H1 (cell line): Measurements from ENCODE around the gene SECISBP2. TPM values are rescaled to one million over a fixed set of nuclear protein-coding genes. Genes with fewer than 3 reads are reported as not detected.

ENCODE experiments used
- CBX8 ChIP-seq: fragments of 300-800, 300-1000 bp; sonication (generic); IDR thresholded peaks from 2 replicates; pipeline ENCODE4 v1.7.1; 2016; ENCODE audit warnings: low read depth, low read length, borderline replicate concordance
- JUN ChIP-seq: IDR thresholded peaks from 2 replicates; pipeline ENCODE4 v1.6.1; 2011; ENCODE audit warnings: low read depth, mild to moderate bottlenecking, improper control_type of control experiment, low read length
- RXRA ChIP-seq: IDR thresholded peaks from 2 replicates; pipeline ENCODE4 v1.6.1; 2011; ENCODE audit warnings: low read depth, mild to moderate bottlenecking, low read length, moderate library complexity; ENCODE audit not compliant: insufficient read depth
- SIN3A ChIP-seq, 2 experiments: IDR thresholded peaks in 1 of 2; conservative IDR thresholded peaks in 1 of 2; 2 replicates each; pipeline ENCODE4 v1.6.1; 2011 to 2012; ENCODE audit warnings: low read length in 2 of 2, improper control_type of control experiment in 1 of 2, low read depth in 1 of 2, mild to moderate bottlenecking in 1 of 2
- TBP ChIP-seq: IDR thresholded peaks from 2 replicates; pipeline ENCODE4 v1.6.1; 2011; ENCODE audit warnings: low read depth, low read length, improper control_type of control experiment
- polyA plus RNA-seq, 7 experiments: library from polyadenylated mRNA; depleted of rRNA in 3 of 7; stranded (reverse) in 5 of 7; unstranded in 2 of 7; fragments of >200 nt in 5 of 7; fragments of 200-250 nt in 2 of 7; gene quantifications; 1 replicate in 5 of 7; 2 replicates in 1 of 7; 4 replicates in 1 of 7; pipeline versions ENCODE4 v1.2.1 to v1.2.3, GENCODE V29; 2011 to 2013; ENCODE audit warnings: missing spikeins in 2 of 7, mixed read lengths in 2 of 7
- total RNA-seq: library from RNA; stranded (reverse); fragmentation: NEBNext Ultra II Directional; extraction: Animal tissue kit (Norgen Biotek cat#: 25700); gene quantifications from 2 replicates; pipeline ENCODE4 v1.2.1, GENCODE V29; 2021
- TF ChIP-seq, protein P1 (sequence below): fragments of 300-600 bp; sonication (generic); IDR thresholded peaks from 2 replicates; pipeline ENCODE4 v1.7.1; 2012; ENCODE audit warnings: low read length, moderate library complexity, mild to moderate bottlenecking, inconsistent platforms; ENCODE audit not compliant: insufficient replicate concordance

SECISBP2 gene
- total and polyA plus RNA-seq, 2 of the 8 experiments (the other 6 are each of a cell fraction or from before 2014, with no cell fraction given) = 39.0 to 61.7 TPM

DNA sequence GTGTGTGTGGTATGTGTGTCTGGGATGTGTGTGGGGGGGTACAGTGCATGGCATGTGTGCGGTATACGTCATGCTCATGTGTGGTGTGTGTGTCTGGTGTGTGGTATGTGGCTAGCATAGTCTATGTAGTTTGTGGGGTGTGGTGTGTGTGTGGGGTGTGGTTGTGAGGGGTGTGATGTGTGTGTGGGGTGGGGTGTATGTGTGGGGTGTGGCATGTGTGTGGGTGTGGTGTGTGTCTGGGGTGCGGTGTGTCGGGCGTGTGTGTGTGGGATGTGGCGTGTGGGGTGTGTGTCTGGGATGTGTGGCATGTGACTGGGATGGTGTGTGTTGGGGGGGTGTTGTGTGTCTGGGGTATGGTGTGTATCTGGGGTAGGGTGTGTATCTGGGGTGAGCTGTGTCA, 52.3 kb downstream of the SECISBP2 start (continued):
- TF ChIP-seq, protein P1, sequence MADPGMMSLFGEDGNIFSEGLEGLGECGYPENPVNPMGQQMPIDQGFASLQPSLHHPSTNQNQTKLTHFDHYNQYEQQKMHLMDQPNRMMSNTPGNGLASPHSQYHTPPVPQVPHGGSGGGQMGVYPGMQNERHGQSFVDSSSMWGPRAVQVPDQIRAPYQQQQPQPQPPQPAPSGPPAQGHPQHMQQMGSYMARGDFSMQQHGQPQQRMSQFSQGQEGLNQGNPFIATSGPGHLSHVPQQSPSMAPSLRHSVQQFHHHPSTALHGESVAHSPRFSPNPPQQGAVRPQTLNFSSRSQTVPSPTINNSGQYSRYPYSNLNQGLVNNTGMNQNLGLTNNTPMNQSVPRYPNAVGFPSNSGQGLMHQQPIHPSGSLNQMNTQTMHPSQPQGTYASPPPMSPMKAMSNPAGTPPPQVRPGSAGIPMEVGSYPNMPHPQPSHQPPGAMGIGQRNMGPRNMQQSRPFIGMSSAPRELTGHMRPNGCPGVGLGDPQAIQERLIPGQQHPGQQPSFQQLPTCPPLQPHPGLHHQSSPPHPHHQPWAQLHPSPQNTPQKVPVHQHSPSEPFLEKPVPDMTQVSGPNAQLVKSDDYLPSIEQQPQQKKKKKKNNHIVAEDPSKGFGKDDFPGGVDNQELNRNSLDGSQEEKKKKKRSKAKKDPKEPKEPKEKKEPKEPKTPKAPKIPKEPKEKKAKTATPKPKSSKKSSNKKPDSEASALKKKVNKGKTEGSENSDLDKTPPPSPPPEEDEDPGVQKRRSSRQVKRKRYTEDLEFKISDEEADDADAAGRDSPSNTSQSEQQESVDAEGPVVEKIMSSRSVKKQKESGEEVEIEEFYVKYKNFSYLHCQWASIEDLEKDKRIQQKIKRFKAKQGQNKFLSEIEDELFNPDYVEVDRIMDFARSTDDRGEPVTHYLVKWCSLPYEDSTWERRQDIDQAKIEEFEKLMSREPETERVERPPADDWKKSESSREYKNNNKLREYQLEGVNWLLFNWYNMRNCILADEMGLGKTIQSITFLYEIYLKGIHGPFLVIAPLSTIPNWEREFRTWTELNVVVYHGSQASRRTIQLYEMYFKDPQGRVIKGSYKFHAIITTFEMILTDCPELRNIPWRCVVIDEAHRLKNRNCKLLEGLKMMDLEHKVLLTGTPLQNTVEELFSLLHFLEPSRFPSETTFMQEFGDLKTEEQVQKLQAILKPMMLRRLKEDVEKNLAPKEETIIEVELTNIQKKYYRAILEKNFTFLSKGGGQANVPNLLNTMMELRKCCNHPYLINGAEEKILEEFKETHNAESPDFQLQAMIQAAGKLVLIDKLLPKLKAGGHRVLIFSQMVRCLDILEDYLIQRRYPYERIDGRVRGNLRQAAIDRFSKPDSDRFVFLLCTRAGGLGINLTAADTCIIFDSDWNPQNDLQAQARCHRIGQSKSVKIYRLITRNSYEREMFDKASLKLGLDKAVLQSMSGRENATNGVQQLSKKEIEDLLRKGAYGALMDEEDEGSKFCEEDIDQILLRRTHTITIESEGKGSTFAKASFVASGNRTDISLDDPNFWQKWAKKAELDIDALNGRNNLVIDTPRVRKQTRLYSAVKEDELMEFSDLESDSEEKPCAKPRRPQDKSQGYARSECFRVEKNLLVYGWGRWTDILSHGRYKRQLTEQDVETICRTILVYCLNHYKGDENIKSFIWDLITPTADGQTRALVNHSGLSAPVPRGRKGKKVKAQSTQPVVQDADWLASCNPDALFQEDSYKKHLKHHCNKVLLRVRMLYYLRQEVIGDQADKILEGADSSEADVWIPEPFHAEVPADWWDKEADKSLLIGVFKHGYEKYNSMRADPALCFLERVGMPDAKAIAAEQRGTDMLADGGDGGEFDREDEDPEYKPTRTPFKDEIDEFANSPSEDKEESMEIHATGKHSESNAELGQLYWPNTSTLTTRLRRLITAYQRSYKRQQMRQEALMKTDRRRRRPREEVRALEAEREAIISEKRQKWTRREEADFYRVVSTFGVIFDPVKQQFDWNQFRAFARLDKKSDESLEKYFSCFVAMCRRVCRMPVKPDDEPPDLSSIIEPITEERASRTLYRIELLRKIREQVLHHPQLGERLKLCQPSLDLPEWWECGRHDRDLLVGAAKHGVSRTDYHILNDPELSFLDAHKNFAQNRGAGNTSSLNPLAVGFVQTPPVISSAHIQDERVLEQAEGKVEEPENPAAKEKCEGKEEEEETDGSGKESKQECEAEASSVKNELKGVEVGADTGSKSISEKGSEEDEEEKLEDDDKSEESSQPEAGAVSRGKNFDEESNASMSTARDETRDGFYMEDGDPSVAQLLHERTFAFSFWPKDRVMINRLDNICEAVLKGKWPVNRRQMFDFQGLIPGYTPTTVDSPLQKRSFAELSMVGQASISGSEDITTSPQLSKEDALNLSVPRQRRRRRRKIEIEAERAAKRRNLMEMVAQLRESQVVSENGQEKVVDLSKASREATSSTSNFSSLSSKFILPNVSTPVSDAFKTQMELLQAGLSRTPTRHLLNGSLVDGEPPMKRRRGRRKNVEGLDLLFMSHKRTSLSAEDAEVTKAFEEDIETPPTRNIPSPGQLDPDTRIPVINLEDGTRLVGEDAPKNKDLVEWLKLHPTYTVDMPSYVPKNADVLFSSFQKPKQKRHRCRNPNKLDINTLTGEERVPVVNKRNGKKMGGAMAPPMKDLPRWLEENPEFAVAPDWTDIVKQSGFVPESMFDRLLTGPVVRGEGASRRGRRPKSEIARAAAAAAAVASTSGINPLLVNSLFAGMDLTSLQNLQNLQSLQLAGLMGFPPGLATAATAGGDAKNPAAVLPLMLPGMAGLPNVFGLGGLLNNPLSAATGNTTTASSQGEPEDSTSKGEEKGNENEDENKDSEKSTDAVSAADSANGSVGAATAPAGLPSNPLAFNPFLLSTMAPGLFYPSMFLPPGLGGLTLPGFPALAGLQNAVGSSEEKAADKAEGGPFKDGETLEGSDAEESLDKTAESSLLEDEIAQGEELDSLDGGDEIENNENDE = no peak
- TF ChIP-seq TBP = no peak
- TF ChIP-seq JUN = no peak
- no peak for TF ChIP-seq SIN3A (conservative IDR thresholded peaks at IDR 0.05 in 1 of 2, IDR thresholded peaks at IDR 0.05 in 1 of 2; ENCODE audit: low read depth in 1 of 2, low read length in 2 of 2)
- TF ChIP-seq RXRA = no peak
- no peak for TF ChIP-seq CBX8
